ENCODE results near the gene GRM7. TPM values are rescaled to one million over a fixed set of nuclear protein-coding genes. Genes with fewer than 3 reads are reported as not detected.

Gene GRM7
- total RNA-seq, 1 experiment from 2014 or later: not detected

GRCh38 chr3:7710284-7710683 is 849.4 kb downstream of the GRM7 start:
- CTCF ChIA-PET: no interaction called here
- POLR2A ChIA-PET: no interaction called here
- no peaks in the 10 kb centered on the region for H3K9me3 ChIP-seq (ENCODE audit: control insufficient read depth in 1 of 2, insufficient read depth in 1 of 2, low read depth in 1 of 2, low read length in 2 of 2)

GRCh38 chr3:7713724-7714123 is 852.8 kb downstream of the GRM7 start:
- H3K4me1 ChIP-seq (ENCODE audit: control insufficient read depth in 1 of 2, insufficient read depth in 2 of 2, low read length in 2 of 2): peaks cover 2 to 13% of the 10 kb centered on the region in 2 experiments
- no peak overlapping the region for H3K4me2 ChIP-seq (ENCODE audit: low read length)
- ChIA-PET POLR2A (no interaction called here), CTCF (interaction anchor here (0.7 kb wide), 1 partner anchor 1652 kb away, joined by 4 read pairs; no protein-coding TSS in a partner anchor), RAD21 (ENCODE audit: low non-redundant PET in 1 of 2, low total read pairs in 2 of 2, uncharacterized antibody in 2 of 2, unreplicated experiment in 2 of 2) (no interaction called here)
- H3K9ac ChIP-seq (ENCODE audit: low read length): no peak overlapping the region
- no peaks in the 10 kb centered on the region for H3K36me3 ChIP-seq (ENCODE audit: control insufficient read depth in 1 of 2, insufficient read depth in 2 of 2, low read length in 2 of 2)
- no peaks in the 10 kb centered on the region for H3K9me2 ChIP-seq (ENCODE audit: insufficient read depth)
- ATAC-seq: no peak
- no TSS peak for BruUV-seq (replicated peaks)
- no peaks in the 10 kb centered on the region for H3K79me2 ChIP-seq (ENCODE audit: insufficient read depth, low read length)
- intact Hi-C loops (cut with micrococcal nuclease): no loop called here
- no peak overlapping the region for H3K4me3 ChIP-seq (replicated peaks in 1 of 2; ENCODE audit: low read depth in 1 of 2, low read length in 2 of 2)
- no peaks in the 10 kb centered on the region for H4K20me1 ChIP-seq (ENCODE audit: insufficient read depth)
- TF ChIP-seq RAD21 (IDR thresholded peaks at IDR 0.05; ENCODE audit: low read depth) (no peak), EGR1 (IDR thresholded peaks at IDR 0.05; ENCODE audit: low read depth) (no peak), ZFX (IDR thresholded peaks at IDR 0.05) (no peak), EZH2 (IDR thresholded peaks at IDR 0.05) (no peak), SP1 (IDR thresholded peaks at IDR 0.05; ENCODE audit: low read depth) (no peak), EZH2phosphoT487 (IDR thresholded peaks at IDR 0.05; ENCODE audit: borderline replicate concordance) (no peak)
- H2AFZ ChIP-seq (ENCODE audit: low read depth, low read length, poor library complexity, severe bottlenecking): no peak overlapping the region
- DNase-seq (ENCODE audit: low read depth, low spot score): no peak
- no peaks in the 10 kb centered on the region for H3K9me3 ChIP-seq (ENCODE audit: control insufficient read depth in 1 of 2, insufficient read depth in 1 of 2, low read depth in 1 of 2, low read length in 2 of 2)
- no peaks in the 10 kb centered on the region for H3K27me3 ChIP-seq (ENCODE audit: insufficient read depth, low read length)
- H3K27ac ChIP-seq (ENCODE audit: low read depth, low read length): no peak overlapping the region

More at GRCh38 chr3:7710284-7710683, 849.4 kb downstream of the GRM7 start:
- Histone ChIP-seq H3K4me2 (ENCODE audit: low read length) (peak overlapping the region; percentile 17; the same call in 1 of the 2 replicates), H3K27me3 (ENCODE audit: insufficient read depth, low read length) (no peaks in the 10 kb centered on the region), H3K36me3 (ENCODE audit: control insufficient read depth in 1 of 2, insufficient read depth in 2 of 2, low read length in 2 of 2) (no peaks in the 10 kb centered on the region), H3K9me2 (ENCODE audit: insufficient read depth) (no peaks in the 10 kb centered on the region), H3K9ac (ENCODE audit: low read length) (no peak overlapping the region), H3K27ac (ENCODE audit: low read depth, low read length) (no peak overlapping the region), H3K4me3 (replicated peaks in 1 of 2; ENCODE audit: low read depth in 1 of 2, low read length in 2 of 2) (no peak overlapping the region), H4K20me1 (ENCODE audit: insufficient read depth) (no peaks in the 10 kb centered on the region), H3K4me1 (ENCODE audit: control insufficient read depth in 1 of 2, insufficient read depth in 2 of 2, low read length in 2 of 2) (peaks cover 2 to 13% of the 10 kb centered on the region in 2 experiments), H2AFZ (ENCODE audit: low read depth, low read length, poor library complexity, severe bottlenecking) (no peak overlapping the region), H3K79me2 (ENCODE audit: insufficient read depth, low read length) (no peaks in the 10 kb centered on the region)
- DNase-seq (ENCODE audit: low read depth, low spot score) (no peak), ATAC-seq (no peak)
- no peak for TF ChIP-seq SIN3A (IDR thresholded peaks at IDR 0.05; ENCODE audit: low read depth)
- no TSS peak for BruUV-seq (replicated peaks)
- intact Hi-C loops (cut with micrococcal nuclease): no loop called here
- RAD21 ChIA-PET (ENCODE audit: low non-redundant PET in 1 of 2, low total read pairs in 2 of 2, uncharacterized antibody in 2 of 2, unreplicated experiment in 2 of 2): no interaction called here
